Measurements from ENCODE around the gene MAML3.

MAML3 gene

GRCh38 chr4:139669335-139669734 lies 484.6 kb downstream of the MAML3 start:
- no peak for DNase-seq

GRCh38 chr4:139668658-139669201 lies 485.3 kb downstream of the MAML3 start:
- no peak for DNase-seq

GRCh38 chr4:139668036-139668435 lies 485.9 kb downstream of the MAML3 start:
- DNase-seq = no peak
